HepG2 (cell line): ENCODE measurements around the gene CMTM1. TPM values are rescaled to one million over a fixed set of nuclear protein-coding genes. Genes with fewer than 3 reads are reported as not detected.

Experiments used
- polyA plus RNA-seq, 8 experiments: library from polyadenylated mRNA; depleted of rRNA in 3 of 8; stranded (reverse) in 7 of 8; unstranded in 1 of 8; fragments of >200 nt; fragmentation: Illumina TruSeq in 4 of 8; extraction: Trizol in 4 of 8; gene quantifications; 2 replicates each; pipeline versions ENCODE4 v1.2.1 to v1.2.3, GENCODE V29; 2011 to 2016; ENCODE audit warnings: low read depth in 4 of 8, missing spikeins in 1 of 8, mixed read lengths in 1 of 8; ENCODE audit not compliant: insufficient read depth in 1 of 8
- small RNA-seq, 3 experiments: library from RNA; depleted of rRNA; stranded (forward); fragments of <200 nt; gene quantifications; one replicate each; pipeline ENCODE3, GENCODE V24; 2012; ENCODE audit warnings: low read depth in 2 of 3, low replicate concordance in 1 of 3; ENCODE audit not compliant: insufficient read length in 3 of 3, insufficient read depth in 2 of 3
- total RNA-seq, 5 experiments: library from RNA; depleted of rRNA; stranded (reverse); fragments of >200 nt; fragmentation: Illumina TruSeq; extraction: Trizol; gene quantifications; 2 replicates each; pipeline ENCODE4 v1.2.3, GENCODE V29; 2016; ENCODE audit warnings: low read depth in 1 of 5

The CMTM1 gene
- total and polyA plus RNA-seq, 2 of the 13 experiments (the other 11 are each of a cell fraction or from before 2014, with no cell fraction given) = 1.7 to 2.9 TPM

Small RNA genes within 50 kb of the gene (small RNA-seq; reads per million reads assigned to genes)
- 0 reads per million in 3 experiments for gene CKLF-CMTM1

Other genes starting within 250 kb of the CMTM1 start
- 0.34 and 0.71 TPM in 2 replicates for gene CDH5, start 199.7 kb upstream of the CMTM1 start, total RNA-seq (2016; rRNA removed; fragmentation: Illumina TruSeq; extraction: Trizol)
- 1.0 and 1.1 TPM in 2 replicates for gene CDH5, start 199.7 kb upstream of the CMTM1 start, polyA plus RNA-seq (2011; rRNA removed)
- 0.29 and 0.53 TPM in 2 replicates for gene BEAN1, start 139.1 kb upstream of the CMTM1 start, total RNA-seq (2016; rRNA removed; fragmentation: Illumina TruSeq; extraction: Trizol)
- gene BEAN1, start 139.1 kb upstream of the CMTM1 start, polyA plus RNA-seq (2011; rRNA removed) = 1.4 and 3.9 TPM in 2 replicates
- gene TK2, start 16.3 kb upstream of the CMTM1 start, total RNA-seq (2016; rRNA removed; fragmentation: Illumina TruSeq; extraction: Trizol) = 18.7 and 19.0 TPM in 2 replicates
- gene TK2, start 16.3 kb upstream of the CMTM1 start, polyA plus RNA-seq (2011; rRNA removed) = 21.0 and 30.8 TPM in 2 replicates
- gene CKLF, start 13.9 kb upstream of the CMTM1 start, total RNA-seq (2016; rRNA removed; fragmentation: Illumina TruSeq; extraction: Trizol) = 83.0 and 120 TPM in 2 replicates
- gene CKLF, start 13.9 kb upstream of the CMTM1 start, polyA plus RNA-seq (2011; rRNA removed) = 152 and 167 TPM in 2 replicates
- not detected in 2 replicates for gene CMTM2, start 13.0 kb downstream of the CMTM1 start, total RNA-seq (2016; rRNA removed; fragmentation: Illumina TruSeq; extraction: Trizol)
- gene CMTM2, start 13.0 kb downstream of the CMTM1 start, polyA plus RNA-seq (2011; rRNA removed) = not detected in 2 replicates
- 20.6 and 29.2 TPM in 2 replicates for gene CMTM3, start 38.3 kb downstream of the CMTM1 start, total RNA-seq (2016; rRNA removed; fragmentation: Illumina TruSeq; extraction: Trizol)
- gene CMTM3, start 38.3 kb downstream of the CMTM1 start, polyA plus RNA-seq (2011; rRNA removed) = 48.7 and 62.0 TPM in 2 replicates
- 32.0 and 44.1 TPM in 2 replicates for gene CMTM4, start 130.3 kb downstream of the CMTM1 start, total RNA-seq (2016; rRNA removed; fragmentation: Illumina TruSeq; extraction: Trizol)
- gene CMTM4, start 130.3 kb downstream of the CMTM1 start, polyA plus RNA-seq (2011; rRNA removed) = 36.3 and 41.3 TPM in 2 replicates
- 107 and 135 TPM in 2 replicates for gene DYNC1LI2, start 185.2 kb downstream of the CMTM1 start, total RNA-seq (2016; rRNA removed; fragmentation: Illumina TruSeq; extraction: Trizol)
- gene DYNC1LI2, start 185.2 kb downstream of the CMTM1 start, polyA plus RNA-seq (2011; rRNA removed) = 65.5 and 67.7 TPM in 2 replicates
- not detected in 2 replicates for gene TERB1, start 235.1 kb downstream of the CMTM1 start, total RNA-seq (2016; rRNA removed; fragmentation: Illumina TruSeq; extraction: Trizol)
- gene TERB1, start 235.1 kb downstream of the CMTM1 start, polyA plus RNA-seq (2011; rRNA removed) = not detected in 2 replicates